OCI-LY3 (cell line): ENCODE data around the gene PRSS8.

Experiments
- EZH2phosphoT487 ChIP-seq: fragments of 200-600 bp; shearing (Covaris generic); IDR thresholded peaks from 2 replicates; pipeline ENCODE4 v1.6.1; 2018; ENCODE audit warnings: antibody characterized with exemption, mixed run types, low read depth
- TF ChIP-seq, protein P1 (sequence below): fragments of 200-600, 300-600 bp; sonication (generic); IDR thresholded peaks from 2 replicates; pipeline ENCODE4 v1.5.1; 2014; ENCODE audit warnings: antibody characterized with exemption, low read length, low read depth

DNA sequence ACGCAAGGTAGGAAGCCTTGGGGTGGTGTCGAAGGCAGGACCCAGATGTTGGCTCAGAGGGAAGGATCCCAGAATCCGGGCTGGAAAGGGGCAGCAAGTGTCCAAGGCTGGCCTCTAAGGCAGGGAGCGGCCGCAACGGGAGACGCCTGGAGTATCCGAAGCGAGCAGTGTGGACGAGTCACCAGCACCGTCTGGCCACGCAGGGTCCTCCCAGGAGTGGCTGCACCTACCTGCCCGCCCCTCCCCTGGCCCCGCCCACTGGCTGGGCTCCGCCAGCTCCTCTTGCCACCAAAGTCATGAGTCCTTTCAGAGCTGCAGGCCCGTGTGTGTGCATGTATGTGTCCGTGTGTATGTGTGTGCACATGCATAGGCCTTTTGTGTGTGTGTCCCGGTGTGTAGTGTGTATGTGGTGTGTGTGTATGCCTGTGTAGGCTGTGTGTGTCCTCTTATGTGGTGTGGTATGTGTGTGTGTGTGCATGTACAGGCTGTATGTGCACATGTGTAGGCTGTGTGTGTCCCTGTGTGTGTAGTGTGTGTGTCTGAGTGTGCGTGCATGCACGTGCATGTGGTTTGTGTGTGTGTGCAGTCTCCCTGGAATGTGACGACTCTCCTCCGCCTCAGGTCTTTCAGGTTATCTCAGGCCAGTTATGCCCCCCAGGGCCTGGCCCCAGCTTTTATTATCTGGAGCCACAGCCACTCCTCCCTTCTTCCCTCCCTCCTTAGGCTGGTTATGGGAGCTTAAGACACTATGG is at the start of gene PRSS8:
- TF ChIP-seq, protein P1, sequence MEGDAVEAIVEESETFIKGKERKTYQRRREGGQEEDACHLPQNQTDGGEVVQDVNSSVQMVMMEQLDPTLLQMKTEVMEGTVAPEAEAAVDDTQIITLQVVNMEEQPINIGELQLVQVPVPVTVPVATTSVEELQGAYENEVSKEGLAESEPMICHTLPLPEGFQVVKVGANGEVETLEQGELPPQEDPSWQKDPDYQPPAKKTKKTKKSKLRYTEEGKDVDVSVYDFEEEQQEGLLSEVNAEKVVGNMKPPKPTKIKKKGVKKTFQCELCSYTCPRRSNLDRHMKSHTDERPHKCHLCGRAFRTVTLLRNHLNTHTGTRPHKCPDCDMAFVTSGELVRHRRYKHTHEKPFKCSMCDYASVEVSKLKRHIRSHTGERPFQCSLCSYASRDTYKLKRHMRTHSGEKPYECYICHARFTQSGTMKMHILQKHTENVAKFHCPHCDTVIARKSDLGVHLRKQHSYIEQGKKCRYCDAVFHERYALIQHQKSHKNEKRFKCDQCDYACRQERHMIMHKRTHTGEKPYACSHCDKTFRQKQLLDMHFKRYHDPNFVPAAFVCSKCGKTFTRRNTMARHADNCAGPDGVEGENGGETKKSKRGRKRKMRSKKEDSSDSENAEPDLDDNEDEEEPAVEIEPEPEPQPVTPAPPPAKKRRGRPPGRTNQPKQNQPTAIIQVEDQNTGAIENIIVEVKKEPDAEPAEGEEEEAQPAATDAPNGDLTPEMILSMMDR, result no peak
- TF ChIP-seq EZH2phosphoT487, result no peak
